HG02970 (cell line): ENCODE data around the gene GCLC.

Experiments
- ATAC-seq: cut with Tn5 transposase; IDR thresholded peaks from one replicate; pipeline ENCODE4 v1.9.1; 2021; ENCODE audit warnings: mild to moderate bottlenecking, moderate library complexity, moderate number of reproducible peaks; ENCODE audit not compliant: unreplicated experiment, low FRiP score

GCLC gene

DNA sequence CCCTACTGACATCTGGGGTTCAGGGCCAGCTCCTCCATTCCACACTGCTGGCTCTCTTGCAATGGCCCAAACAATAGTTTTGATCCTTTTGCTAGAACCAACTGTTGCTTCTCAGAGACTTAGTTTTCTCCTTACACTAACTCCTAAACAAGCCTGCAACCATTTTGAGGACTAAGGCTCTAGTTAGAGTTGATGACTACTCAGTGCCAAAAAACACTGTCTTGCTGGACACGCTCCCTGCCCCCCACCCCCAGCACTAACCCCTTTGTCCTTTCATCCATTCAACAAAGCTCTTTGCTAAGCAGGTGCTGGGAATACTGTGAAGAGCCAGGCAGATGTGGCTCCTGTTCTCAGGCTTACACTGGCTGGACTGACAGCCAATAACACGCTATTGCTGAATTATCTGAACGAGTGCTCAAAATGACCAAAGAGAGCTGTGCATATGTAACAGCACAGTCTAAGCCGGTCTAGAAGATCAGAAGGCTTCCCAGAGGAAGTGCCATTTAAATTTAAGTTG lies 17.6 kb downstream of the GCLC start:
- no peak for ATAC-seq

DNA sequence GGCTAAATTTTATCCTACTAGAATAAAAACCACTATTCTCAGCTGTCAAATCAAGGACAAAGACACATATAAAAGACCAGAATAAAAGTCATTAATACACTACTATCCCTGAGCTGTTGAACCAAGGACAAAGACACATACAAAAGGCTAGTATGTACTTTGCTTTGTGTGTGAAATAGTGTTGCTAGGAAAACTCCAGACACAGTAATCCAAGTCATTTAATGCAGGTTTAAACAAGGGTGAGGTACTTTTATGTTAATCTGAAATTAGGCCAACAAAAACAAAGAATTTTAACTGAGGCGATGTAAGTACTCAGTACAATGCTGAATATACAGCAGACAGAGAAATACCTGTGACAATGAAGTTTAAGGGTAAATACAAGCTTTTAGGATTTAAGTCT lies 18.9 kb downstream of the GCLC start:
- ATAC-seq: no peak

DNA sequence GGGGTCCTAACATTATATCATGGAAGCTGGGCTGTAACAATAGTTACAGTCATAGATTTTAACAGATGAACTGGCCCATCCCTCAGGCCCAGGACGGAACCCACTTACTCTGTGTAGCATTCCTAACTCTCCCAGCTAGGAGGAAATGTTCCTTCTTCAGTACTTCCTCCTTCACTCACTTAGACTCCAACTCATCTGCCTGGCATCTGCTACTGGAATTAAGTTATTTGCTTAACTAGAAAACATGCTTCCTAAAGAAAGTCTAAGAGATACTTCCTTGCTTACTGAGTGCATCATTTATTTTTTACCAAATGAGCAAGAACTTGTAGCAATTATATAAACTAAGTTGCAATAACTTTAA lies 20.5 kb downstream of the GCLC start:
- no peak for ATAC-seq

- no peak for ATAC-seq
Observed at GRCh38 chr6:53523511-53524454, 21.1 kb downstream of the GCLC start.

GRCh38 chr6:53520320-53520928 lies 24.5 kb downstream of the GCLC start:
- ATAC-seq: no peak

DNA sequence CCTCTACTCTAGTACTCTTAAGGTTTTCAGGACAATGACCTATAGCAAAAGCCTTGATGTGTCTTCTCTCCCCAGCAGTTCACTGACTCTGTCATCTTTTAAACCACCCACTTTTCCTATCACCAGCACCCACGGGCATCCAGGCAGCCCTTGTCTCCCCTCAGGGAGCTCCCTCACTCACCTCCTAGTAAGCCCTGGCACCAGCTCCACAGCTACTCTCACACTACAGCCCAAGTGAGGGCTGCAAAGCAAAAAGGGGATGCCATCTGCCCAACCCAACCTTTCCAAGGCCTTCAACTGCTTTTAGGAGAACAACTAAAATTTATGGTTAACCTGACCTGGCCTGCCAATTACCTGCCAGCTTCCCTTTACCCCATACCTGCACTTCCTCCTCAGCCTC lies 26.0 kb downstream of the GCLC start:
- ATAC-seq: no peak

DNA sequence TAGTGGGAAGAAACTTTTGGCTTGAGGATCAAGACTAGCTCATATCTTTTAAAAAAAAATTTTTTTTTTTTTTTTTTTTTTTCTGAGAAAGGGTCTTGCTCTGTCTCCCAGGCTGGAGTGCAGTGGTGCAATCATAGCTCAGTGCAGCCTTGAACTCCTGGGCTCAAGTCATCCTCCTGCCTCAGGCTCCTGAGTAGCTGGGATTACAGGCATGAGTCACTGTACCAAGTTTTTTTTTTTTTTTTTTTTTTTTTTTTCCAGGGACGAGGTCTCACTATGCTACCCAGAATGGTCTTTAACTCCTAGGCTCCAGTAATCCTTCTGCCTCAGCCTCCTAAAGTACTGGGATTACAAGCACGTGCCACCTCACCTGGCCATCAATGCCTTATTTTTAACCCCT lies 27.9 kb downstream of the GCLC start:
- no peak for ATAC-seq

GRCh38 chr6:53514677-53515076 lies 30.2 kb downstream of the GCLC start:
- no peak for ATAC-seq

- ATAC-seq: no peak
Observed at GRCh38 chr6:53513519-53513966, 31.4 kb downstream of the GCLC start.

- ATAC-seq: no peak
Observed at GRCh38 chr6:53513056-53513455, 31.8 kb downstream of the GCLC start.

DNA sequence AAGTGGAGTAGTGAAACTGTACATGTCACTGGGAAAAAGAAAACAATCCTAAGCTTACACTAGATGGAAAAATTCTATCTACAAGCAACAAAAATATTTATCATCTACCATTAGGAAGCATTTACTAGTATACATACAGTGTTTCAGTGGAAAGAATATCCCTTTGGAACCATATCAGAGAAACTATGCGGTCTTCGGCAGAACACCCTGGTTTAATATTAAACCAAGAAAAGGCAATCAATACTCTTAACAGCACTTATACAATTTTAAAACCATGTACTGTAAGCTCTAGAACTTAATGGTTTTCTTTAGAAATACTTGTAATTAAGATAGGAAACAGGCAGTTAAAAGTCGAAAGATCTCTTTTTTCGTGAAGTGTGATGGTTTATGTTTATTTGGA lies 32.3 kb downstream of the GCLC start:
- ATAC-seq: no peak

DNA sequence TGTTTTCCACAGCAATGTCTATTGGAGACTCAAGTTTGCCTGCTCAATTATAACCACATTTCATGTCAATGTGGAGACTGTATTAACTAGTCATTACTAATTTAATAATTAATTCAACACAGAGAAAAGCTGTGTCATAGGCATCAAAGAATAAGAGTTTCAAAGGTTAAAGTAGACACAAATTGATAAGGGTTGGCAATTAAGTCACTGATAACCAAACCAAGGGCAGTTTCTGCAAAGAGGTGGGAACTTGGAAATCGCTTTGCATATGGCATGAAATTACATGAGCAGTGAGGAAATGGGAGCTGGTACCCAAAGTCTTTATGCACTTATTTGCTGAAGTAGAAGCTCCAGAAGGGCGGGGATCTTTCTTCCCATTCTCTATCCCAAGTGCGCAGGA lies 34.2 kb downstream of the GCLC start:
- ATAC-seq: no peak

- no peak for ATAC-seq
Observed at GRCh38 chr6:53506872-53507271, 38.0 kb downstream of the GCLC start.

- no peak for ATAC-seq
Observed at GRCh38 chr6:53504512-53504911, 40.4 kb downstream of the GCLC start.

DNA sequence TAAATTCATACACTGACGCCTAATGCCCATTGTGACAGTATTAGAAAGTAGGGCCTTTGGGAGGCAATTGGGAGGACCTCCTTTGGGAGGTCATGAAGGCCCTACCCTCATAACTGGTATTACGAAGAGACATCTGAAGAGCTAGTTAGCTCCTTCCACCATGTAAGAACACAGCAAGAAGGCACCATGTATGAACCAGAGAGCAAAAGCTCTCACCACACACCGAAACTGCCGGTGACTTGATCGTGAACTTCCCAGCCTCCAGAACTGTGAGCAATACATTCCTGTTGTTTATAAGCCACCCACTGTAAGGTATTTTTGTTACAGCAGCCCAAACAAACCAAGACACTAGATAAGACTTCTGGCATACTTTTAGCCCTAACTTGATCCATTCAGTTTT lies 41.8 kb downstream of the GCLC start:
- ATAC-seq: no peak

GRCh38 chr6:53501432-53501831 lies 43.5 kb downstream of the GCLC start:
- no peak for ATAC-seq

DNA sequence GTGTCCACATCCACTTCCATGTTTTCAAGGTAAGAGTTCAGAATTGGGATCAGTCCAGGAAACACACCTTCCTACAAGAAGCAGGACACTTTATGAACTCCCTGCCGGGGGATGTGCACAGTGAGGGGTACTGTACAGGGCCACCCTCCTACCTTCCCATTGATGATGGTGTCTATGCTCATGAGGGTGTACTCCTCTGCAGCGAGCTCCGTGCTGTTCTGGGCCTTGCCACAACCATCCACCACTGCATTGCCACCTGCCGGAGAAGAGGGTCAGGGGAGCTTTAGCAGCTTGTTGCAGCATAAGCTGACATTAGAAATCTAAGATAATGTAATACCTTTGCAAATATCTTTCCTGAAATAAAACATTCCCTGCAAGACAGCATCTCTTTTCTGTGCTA lies 44.8 kb downstream of the GCLC start:
- no peak for ATAC-seq

GRCh38 chr6:53499094-53499493 lies 45.8 kb downstream of the GCLC start:
- ATAC-seq: no peak

DNA sequence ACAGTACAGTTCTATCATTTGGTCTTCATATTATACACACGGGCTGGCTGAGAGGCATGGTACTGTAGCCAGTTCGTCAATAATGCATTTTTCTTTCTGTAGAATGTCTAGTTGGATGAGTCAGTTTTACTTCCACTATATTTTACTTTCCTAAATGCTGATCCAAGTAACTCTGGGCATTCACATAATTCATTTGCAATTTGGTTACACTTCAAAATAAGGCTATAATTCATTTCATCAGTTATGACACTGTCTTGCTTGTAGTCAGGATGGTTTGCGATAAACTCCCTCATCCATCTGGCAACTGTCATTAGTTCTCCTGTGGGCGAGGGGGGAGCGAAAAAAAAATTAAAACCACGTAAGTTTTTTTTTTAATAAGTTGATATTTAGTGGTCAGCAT lies 46.3 kb downstream of the GCLC start:
- ATAC-seq: no peak

- ATAC-seq: no peak
Observed at GRCh38 chr6:53497905-53498304, 47.0 kb downstream of the GCLC start.

DNA sequence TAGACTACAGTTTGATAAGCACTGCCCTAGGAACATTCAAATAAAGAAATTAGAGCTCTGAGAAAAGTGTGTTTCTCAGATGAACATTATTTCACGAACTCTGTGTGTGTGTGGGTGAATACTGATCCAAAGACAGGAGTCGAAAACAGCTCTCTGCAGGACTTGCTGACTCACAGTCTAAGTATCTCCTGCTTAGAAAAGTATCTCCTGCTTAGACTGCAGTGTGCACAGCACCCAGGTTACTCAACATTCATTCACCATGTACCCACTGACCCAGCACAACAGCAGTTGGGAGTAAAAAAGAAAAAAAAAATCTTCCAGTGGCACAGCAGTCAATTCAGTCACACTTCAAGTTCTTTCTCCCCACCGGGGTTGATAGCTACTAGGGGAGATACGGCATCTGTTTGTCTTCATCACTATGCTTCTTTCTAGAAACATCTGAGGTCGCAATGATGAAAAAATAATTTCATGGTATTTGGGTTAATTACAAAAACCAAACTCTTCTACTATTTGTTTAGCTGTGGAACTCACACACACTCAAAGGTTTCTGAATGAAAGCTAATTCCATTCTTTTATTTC lies 48.0 kb downstream of the GCLC start:
- no peak for ATAC-seq
